ENCODE measurements around the gene TBX1. TPM values are rescaled to one million over a fixed set of nuclear protein-coding genes. Genes with fewer than 3 reads are reported as not detected.

The TBX1 gene
- total RNA-seq, 2 experiments from 2014 or later, result not detected

DNA sequence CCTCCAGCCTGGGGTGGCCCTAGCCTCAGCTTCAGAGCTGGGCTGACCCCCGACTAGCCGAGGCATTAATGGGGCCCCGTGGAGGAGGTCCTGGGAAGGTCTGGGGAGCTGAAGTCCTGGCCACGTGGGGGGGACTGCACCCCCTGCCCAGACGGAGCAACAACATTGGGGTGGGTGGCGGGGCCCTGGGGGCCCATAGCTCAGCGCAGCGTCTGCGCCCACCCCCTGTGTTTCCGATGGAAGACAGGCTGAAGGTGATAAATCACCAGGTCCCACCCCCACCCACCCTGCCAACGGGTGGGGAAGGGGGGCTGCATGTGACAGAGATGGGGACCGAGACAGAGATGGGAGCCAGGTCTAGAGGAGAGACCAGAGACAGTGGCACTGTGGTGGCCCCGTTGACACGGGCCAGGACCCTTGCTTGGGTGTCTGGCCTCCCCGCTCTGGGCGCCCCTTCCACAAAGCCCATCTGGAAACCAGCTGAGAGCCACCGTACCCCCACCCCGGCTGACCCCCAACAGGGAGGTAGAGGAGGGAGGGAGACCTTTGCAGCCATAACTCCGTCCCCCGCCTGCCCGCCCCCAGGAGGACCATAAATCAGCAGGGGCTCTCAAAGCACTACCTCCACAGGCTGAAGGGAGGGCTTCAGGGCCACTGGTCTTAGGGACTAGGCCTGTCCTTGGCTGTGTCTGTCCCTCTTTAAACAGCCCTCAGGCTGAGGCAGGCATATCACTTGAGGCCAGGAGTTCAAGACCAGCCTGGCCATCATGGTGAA lies 29.0 kb upstream of the TBX1 start:
- Mint-ChIP-seq H3K4me1 (no peaks in the 10 kb centered on the region), H3K4me3 (no peak overlapping the region), H3K27me3 (no peaks in the 10 kb centered on the region), H3K9me3 (ENCODE audit: low read depth) (no peaks in the 10 kb centered on the region), H3K27ac (no peak overlapping the region), H3K36me3 (ENCODE audit: low read depth) (no peaks in the 10 kb centered on the region)
- DNase-seq (no peak), ATAC-seq (no peak)
- intact Hi-C loops (cut with DNase I, micrococcal nuclease), result loop anchor here (2.0 to 5.0 kb wide), 5 partner anchors 35 to 286 kb away; partner anchors contain the start of genes ARVCF (in 1 of the 2), GNB1L (in 1 of the 2) and RTL10 (in 1 of the 2)
- POLR2A ChIA-PET, result no interaction called here
- CTCF ChIA-PET, result interaction anchor here (0.7 to 5.3 kb wide), 21 partner anchors 16 to 433 kb away, joined by 3 to 83 read pairs (median 5); no protein-coding TSS in a partner anchor

DNA sequence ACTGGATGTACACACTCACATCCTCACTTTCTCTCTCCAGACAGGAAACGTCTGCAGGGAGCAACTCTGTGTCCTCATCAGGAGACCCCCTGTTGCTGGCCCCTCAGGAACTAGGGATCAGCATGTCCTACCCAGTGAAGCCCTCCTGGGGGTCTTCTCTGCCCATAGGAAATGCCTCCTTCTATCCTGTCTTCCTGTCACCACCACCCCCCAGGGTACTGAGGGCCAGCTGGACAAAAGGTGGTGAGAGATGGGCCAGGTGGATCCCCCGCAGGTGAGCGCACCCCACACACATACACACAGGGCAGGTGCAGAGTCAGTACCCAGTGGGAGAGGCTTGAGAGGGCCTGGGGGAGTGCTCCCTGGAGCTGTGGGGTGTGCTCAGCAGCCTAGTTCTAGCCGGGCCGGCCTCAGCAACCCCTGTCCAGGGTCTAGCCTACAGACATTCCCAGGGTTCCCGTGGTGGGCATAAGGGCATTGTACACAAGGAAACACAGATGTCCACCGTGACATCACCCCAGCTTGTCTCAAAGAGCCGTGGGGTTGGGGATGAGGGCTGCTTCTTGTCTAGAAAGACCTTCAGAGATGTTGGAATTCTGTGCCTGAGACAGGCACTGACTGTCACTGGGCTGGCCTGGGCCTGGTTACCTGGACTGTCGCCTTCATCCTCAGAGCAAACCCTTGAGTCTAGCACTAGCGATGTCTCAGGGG lies 28.0 kb upstream of the TBX1 start:
- no peak overlapping the region for H3K4me3 Mint-ChIP-seq
- DNase-seq (no peak), ATAC-seq (no peak)
- no peak overlapping the region for H3K27ac Mint-ChIP-seq
- H3K9me3 Mint-ChIP-seq (ENCODE audit: low read depth), result no peaks in the 10 kb centered on the region
- H3K27me3 Mint-ChIP-seq, result no peaks in the 10 kb centered on the region
- H3K4me1 Mint-ChIP-seq, result no peaks in the 10 kb centered on the region
- POLR2A ChIA-PET, result no interaction called here
- H3K36me3 Mint-ChIP-seq (ENCODE audit: low read depth), result no peaks in the 10 kb centered on the region
- CTCF ChIA-PET, result interaction anchor here (1.4 to 5.3 kb wide), 3 partner anchors 179 to 215 kb away, joined by 3 to 83 read pairs (median 21); no protein-coding TSS in a partner anchor
- intact Hi-C loops (cut with DNase I, micrococcal nuclease), result loop anchor here (5.0 kb wide), 3 partner anchors 35 to 285 kb away; partner anchors contain the start of gene ARVCF (in 1 of the 2)

DNA sequence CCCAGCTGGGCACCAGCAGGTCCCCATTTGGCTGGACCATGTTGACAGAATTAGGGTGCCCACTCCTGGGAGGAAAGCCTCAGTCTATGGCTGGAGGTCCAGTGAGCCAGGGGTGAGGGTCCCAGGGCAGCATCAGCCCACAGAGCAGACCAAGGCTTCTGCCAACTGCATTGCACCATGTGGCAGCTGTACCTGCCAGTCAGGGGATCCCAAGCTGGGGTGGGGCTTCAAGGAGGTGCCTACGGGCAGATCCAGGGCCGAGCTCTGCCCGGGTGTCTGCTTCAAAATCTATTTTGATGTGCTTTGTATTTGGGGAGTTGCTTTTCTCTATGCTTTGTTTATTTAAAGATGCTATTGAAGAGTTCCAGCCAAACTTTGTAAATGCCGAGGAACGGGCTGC lies 26.8 kb upstream of the TBX1 start:
- ChIA-PET CTCF (interaction anchor here (0.6 to 5.3 kb wide), 3 partner anchors 87 to 182 kb away, joined by 4 to 83 read pairs (median 5); no protein-coding TSS in a partner anchor), POLR2A (no interaction called here)
- no peak for DNase-seq
- ATAC-seq, result no peak
- H3K27ac Mint-ChIP-seq, result no peak overlapping the region
- H3K4me3 Mint-ChIP-seq, result no peak overlapping the region
- H3K36me3 Mint-ChIP-seq (ENCODE audit: low read depth), result no peaks in the 10 kb centered on the region
- no peaks in the 10 kb centered on the region for H3K9me3 Mint-ChIP-seq (ENCODE audit: low read depth)
- no peaks in the 10 kb centered on the region for H3K27me3 Mint-ChIP-seq
- intact Hi-C loops (cut with DNase I, micrococcal nuclease), result loop anchor here (5.0 kb wide), 3 partner anchors 34 to 284 kb away; partner anchors contain the start of gene ARVCF (in 1 of the 2)
- no peaks in the 10 kb centered on the region for H3K4me1 Mint-ChIP-seq

DNA sequence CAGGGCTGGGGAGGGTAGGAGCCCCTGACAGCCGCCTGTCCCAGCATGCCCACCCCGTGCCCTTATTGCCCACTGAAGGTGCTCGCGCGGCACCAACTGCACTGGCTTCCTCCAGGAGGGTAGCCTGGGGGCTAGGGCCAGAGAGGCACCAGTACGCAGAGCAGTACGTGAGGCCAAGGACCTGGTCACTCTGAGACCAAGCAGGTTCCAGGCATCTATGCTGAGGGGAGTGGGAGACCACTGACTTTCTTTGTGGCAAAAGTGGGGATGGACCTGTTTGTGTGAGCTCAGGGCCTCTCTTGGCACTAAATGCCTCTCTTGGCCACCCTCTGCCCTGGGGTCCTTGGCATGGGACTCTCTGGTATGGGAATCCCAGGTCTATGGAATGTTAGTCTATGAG lies 26.4 kb upstream of the TBX1 start:
- H3K27ac Mint-ChIP-seq, result no peak overlapping the region
- H3K27me3 Mint-ChIP-seq, result no peaks in the 10 kb centered on the region
- intact Hi-C loops (cut with DNase I, micrococcal nuclease), result loop anchor here (5.0 kb wide), 3 partner anchors 33 to 283 kb away; partner anchors contain the start of gene ARVCF (in 1 of the 2)
- no peak for ATAC-seq
- H3K36me3 Mint-ChIP-seq (ENCODE audit: low read depth), result no peaks in the 10 kb centered on the region
- CTCF ChIA-PET, result interaction anchor here (0.6 to 5.3 kb wide), 2 partner anchors 178 to 182 kb away, joined by 5 to 83 read pairs; no protein-coding TSS in a partner anchor
- no peak for DNase-seq
- H3K9me3 Mint-ChIP-seq (ENCODE audit: low read depth), result no peaks in the 10 kb centered on the region
- no peaks in the 10 kb centered on the region for H3K4me1 Mint-ChIP-seq
- H3K4me3 Mint-ChIP-seq, result no peak overlapping the region
- POLR2A ChIA-PET, result no interaction called here

DNA sequence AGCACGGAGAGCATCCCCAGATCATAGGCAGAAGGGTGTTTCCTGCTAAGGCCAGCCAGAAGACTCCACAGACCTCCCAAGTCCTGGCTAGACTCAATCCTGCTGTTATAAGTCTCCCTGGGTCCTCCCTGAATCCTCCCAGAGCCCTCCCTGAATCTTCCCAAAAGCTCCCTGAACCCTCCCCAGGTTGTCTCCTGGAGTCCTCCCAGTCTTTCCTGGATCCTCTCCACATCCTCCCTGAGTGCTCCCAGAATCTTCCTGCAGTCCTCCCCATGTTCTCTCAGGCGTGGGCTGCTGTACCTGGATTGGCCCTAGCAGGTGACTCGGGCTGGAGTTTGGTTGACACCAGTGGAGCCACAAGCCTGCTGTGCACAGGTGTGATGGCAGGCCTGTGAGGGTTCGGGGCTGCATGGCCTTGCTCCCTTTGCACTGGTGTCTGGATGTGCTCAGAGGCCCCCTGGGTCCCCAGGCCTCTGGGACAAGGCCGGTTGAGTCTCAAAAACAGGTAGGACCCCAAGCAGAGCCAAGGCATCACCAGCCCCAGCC lies 25.7 kb upstream of the TBX1 start:
- Mint-ChIP-seq H3K4me3 (no peak overlapping the region), H3K27ac (no peak overlapping the region), H3K27me3 (no peaks in the 10 kb centered on the region), H3K4me1 (no peaks in the 10 kb centered on the region), H3K9me3 (ENCODE audit: low read depth) (no peaks in the 10 kb centered on the region), H3K36me3 (ENCODE audit: low read depth) (no peaks in the 10 kb centered on the region)
- intact Hi-C loops (cut with DNase I, micrococcal nuclease), result loop anchor here (5.0 kb wide), 3 partner anchors 32 to 282 kb away; partner anchors contain the start of gene ARVCF (in 1 of the 2)
- ATAC-seq (no peak), DNase-seq (no peak)
- ChIA-PET CTCF (no interaction called here), POLR2A (no interaction called here)

DNA sequence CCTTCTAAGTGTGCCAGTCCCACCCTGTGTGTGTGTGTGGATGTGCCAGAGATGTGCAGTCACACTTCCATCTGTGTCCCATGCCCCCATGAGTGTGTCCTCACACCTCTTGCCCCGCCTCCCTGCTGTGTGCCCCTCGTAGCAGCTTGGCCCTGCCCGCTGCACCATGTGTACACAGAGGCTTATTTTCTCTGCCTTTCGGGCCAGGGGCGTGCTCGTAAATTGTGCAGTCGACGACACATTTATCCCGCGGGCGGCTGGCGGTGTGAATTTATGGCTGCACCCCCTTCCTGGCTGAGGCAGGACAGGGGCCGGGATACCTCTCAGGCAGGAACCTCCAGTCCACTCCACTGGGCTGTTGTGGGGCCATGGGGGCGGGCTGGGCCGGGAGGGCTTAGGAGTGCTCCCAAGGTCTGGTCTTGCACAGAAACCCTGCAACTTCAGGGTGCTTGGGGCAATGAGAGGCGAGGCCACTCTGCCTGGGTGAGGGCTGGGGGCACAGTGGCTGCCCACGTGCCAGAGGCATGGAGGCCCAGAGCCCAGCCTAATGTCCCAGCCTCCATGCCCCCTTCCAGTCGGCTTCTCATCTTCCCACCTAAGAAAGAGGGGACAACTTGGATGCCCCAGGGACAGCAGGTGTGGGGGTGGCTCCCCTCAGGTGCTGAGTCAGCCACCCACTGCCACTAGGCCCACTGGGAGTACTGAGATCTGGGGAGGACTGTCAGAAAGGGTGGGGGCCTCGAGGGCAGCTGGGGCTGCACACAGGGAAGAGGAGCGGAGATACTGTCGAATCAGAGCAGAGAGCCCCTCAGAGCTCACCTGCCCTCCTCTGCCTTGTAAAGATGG lies 24.7 kb upstream of the TBX1 start:
- H3K27me3 Mint-ChIP-seq, result no peaks in the 10 kb centered on the region
- ChIA-PET POLR2A (no interaction called here), CTCF (no interaction called here)
- no peaks in the 10 kb centered on the region for H3K4me1 Mint-ChIP-seq
- no peak for ATAC-seq
- H3K9me3 Mint-ChIP-seq (ENCODE audit: low read depth), result no peaks in the 10 kb centered on the region
- no peak for DNase-seq
- H3K36me3 Mint-ChIP-seq (ENCODE audit: low read depth), result no peaks in the 10 kb centered on the region
- intact Hi-C loops (cut with DNase I, micrococcal nuclease), result no loop called here
- H3K4me3 Mint-ChIP-seq, result no peak overlapping the region
- no peak overlapping the region for H3K27ac Mint-ChIP-seq

DNA sequence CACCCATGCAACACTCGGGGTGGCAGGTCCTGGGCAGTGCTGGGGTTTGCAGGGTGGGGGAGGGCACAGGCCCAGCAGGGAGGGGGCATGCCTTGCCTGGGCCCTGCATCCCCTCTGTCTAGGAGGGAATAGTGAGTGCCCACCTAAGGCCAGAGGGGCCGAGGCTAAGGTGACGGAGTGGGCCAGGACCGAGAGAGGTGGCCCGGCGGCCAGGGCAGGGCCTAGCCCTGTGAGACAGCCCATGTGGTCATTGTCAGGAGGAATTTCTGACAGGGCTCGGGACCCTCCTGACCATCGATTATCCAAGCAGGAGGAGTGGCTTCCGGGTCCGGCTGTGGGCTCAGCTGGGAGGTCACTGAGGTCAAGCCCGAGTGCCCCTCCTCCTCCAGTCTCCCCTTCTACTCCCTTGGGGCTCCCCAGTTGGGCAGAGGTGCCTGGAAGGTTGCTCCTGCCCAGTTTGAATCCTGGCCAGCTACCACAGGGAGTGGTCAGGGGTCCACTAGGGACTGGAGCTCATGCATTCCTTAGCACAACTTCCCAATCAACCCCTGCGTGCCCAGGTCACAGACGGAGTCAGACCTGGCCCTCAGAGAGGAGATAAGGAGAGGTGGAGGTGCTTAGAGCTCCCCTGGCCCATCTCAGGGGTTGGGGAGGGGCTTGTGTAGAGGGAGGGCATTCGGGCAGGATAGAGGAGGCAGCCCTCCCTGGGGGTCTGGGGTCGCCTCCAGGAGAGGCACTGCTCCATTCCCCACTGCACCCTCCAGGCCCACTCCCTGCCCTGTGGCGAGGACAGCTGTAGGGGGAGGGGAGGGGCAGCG lies 22.5 kb upstream of the TBX1 start:
- no peaks in the 10 kb centered on the region for H3K27me3 Mint-ChIP-seq
- no peak overlapping the region for H3K4me3 Mint-ChIP-seq
- no peak for DNase-seq
- H3K36me3 Mint-ChIP-seq (ENCODE audit: low read depth), result no peaks in the 10 kb centered on the region
- H3K9me3 Mint-ChIP-seq (ENCODE audit: low read depth), result no peaks in the 10 kb centered on the region
- no peak overlapping the region for H3K27ac Mint-ChIP-seq
- ATAC-seq, result no peak
- ChIA-PET CTCF (no interaction called here), POLR2A (no interaction called here)
- intact Hi-C loops (cut with DNase I, micrococcal nuclease), result no loop called here
- no peaks in the 10 kb centered on the region for H3K4me1 Mint-ChIP-seq

DNA sequence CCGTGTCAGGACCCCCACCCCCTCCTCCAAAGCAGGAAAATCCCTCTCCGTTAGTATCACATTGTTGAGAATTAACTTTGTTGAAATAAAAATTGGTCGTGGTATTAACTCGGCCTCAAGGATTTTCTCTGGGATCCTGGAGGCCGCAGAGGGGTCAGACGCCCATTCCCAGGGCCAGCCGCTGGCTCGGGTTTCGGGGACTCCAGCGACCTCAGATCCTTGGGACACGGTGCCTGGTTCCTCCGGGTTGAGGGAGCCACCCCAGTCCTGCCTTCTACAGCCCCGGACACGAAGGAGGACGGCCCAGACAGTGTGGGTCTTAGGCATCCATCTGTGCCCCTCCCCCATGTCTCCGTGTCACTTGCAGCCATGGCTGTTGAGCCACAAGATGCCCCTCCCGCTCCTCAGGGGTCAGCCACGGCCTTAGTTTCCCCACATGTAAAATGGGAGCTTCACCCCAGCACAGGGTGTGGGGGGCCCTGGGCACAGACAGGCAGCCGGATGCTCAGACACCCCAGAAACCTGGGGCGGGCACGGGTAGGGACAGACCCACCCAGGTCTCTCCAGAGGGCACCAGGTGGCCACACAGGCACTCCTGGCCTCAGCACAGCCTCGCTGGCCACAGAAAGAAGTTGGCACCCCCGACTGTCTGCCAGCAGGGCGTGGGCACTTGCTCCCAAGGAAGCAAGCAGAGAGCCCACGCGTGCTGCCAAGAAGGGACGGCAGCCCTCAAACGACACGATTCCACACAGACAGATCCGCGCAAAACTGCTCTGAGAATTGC lies 21.7 kb upstream of the TBX1 start:
- Mint-ChIP-seq H3K4me3 (no peak overlapping the region), H3K27me3 (no peaks in the 10 kb centered on the region), H3K9me3 (ENCODE audit: low read depth) (no peaks in the 10 kb centered on the region), H3K4me1 (no peaks in the 10 kb centered on the region), H3K36me3 (ENCODE audit: low read depth) (no peaks in the 10 kb centered on the region), H3K27ac (no peak overlapping the region)
- ATAC-seq (no peak), DNase-seq (no peak)
- CTCF ChIA-PET, result no interaction called here
- POLR2A ChIA-PET, result no interaction called here
- intact Hi-C loops (cut with DNase I, micrococcal nuclease), result no loop called here

DNA sequence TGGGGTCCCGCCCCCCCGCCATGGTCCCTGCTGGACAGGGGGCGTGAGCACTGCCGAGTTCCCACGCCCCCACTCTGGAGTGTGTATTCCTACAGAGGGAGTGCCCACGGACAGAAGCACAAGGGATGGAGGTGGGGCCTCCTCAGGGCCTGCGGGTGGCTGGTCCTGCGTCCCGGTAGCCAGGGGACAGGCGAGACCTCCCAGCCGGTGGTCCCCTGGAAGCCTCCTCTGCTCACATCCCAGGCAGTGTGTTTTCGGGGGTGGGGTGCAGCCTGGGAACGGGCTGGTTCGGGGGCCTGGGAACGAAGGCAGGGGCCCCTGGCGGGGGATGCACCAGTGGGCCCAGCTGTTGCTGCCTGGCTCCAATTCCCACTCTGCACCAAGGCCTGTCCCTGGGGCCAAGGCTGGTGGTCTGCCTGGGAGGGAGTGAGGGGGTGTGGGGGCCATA lies 21.1 kb upstream of the TBX1 start:
- no peak overlapping the region for H3K27ac Mint-ChIP-seq
- no peak overlapping the region for H3K4me3 Mint-ChIP-seq
- intact Hi-C loops (cut with DNase I, micrococcal nuclease), result no loop called here
- ChIA-PET CTCF (interaction anchor here (1.5 kb wide), 1 partner anchor 9 kb away, joined by 5 read pairs; no protein-coding TSS in a partner anchor), POLR2A (no interaction called here)
- H3K4me1 Mint-ChIP-seq, result no peaks in the 10 kb centered on the region
- DNase-seq (no peak), ATAC-seq (no peak)
- H3K27me3 Mint-ChIP-seq, result no peaks in the 10 kb centered on the region
- no peaks in the 10 kb centered on the region for H3K36me3 Mint-ChIP-seq (ENCODE audit: low read depth)
- H3K9me3 Mint-ChIP-seq (ENCODE audit: low read depth), result no peaks in the 10 kb centered on the region

DNA sequence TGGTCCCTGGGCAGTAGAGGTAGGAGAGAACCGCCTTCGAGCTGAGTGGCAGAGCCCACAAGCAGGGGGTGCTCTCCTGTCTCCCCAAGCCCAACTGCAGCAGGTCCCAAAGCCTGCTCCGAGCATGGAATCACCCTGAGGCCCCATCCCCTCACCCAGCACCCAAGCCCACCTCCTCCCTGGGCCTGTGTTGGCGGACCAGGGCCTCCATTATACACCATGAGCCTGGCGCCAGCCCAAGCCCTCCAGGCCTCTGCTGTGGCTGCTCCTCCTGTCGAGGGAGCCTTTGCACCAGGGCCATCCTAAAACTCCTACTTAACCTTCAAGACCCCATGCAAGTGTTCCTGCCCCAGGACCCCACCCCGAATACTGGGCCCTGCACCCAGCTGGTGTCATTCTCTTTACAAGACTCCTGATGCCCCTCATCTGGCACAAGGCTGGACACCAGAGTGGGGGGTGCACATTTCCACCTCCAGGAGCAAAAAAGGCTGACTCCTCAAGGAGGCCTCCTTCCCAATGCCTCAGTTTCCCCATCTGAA lies 20.6 kb upstream of the TBX1 start:
- H3K4me3 Mint-ChIP-seq, result no peak overlapping the region
- H3K4me1 Mint-ChIP-seq, result no peaks in the 10 kb centered on the region
- no peak overlapping the region for H3K27ac Mint-ChIP-seq
- no peaks in the 10 kb centered on the region for H3K9me3 Mint-ChIP-seq (ENCODE audit: low read depth)
- intact Hi-C loops (cut with DNase I, micrococcal nuclease), result no loop called here
- POLR2A ChIA-PET, result no interaction called here
- DNase-seq, result no peak
- no peak for ATAC-seq
- H3K27me3 Mint-ChIP-seq, result no peaks in the 10 kb centered on the region
- H3K36me3 Mint-ChIP-seq (ENCODE audit: low read depth), result no peaks in the 10 kb centered on the region
- CTCF ChIA-PET, result interaction anchor here (1.5 kb wide), 1 partner anchor 10 kb away, joined by 5 read pairs; no protein-coding TSS in a partner anchor

All from activated CD4-positive, alpha-beta T cell treated with anti-CD3 and anti-CD28 coated beads for 36 hours (primary cell).